Activated naive CD8-positive, alpha-beta T cell (primary cell): Measurements from ENCODE around the gene PHTF2.

ENCODE experiments used
- H3K27ac Mint-ChIP-seq: one replicate; pipeline ENCODE4 v1.8.0; 2021; ENCODE audit warnings: mixed read lengths
- H3K27me3 Mint-ChIP-seq: one replicate; pipeline ENCODE4 v1.8.0; 2021; ENCODE audit warnings: mixed read lengths
- H3K36me3 Mint-ChIP-seq: one replicate; pipeline ENCODE4 v1.8.0; 2021; ENCODE audit warnings: mixed read lengths
- H3K4me1 Mint-ChIP-seq: one replicate; pipeline ENCODE4 v1.8.0; 2021; ENCODE audit warnings: low read depth, mixed read lengths
- H3K4me3 Mint-ChIP-seq: one replicate; pipeline ENCODE4 v1.8.0; 2021; ENCODE audit warnings: mild to moderate bottlenecking, mixed read lengths
- H3K9me3 Mint-ChIP-seq: one replicate; pipeline ENCODE4 v1.8.0; 2021; ENCODE audit warnings: low read depth, mixed read lengths

The PHTF2 gene

GRCh38 chr7:77935652-77936348 lies 137.2 kb downstream of the PHTF2 start:
- H3K9me3 Mint-ChIP-seq: no peaks in the 10 kb centered on the region
- H3K36me3 Mint-ChIP-seq: no peaks in the 10 kb centered on the region
- peaks cover 6% of the 10 kb centered on the region for H3K4me1 Mint-ChIP-seq
- no peak overlapping the region for H3K4me3 Mint-ChIP-seq
- no peak overlapping the region for H3K27ac Mint-ChIP-seq
- H3K27me3 Mint-ChIP-seq: no peaks in the 10 kb centered on the region

- Mint-ChIP-seq H3K9me3 (no peaks in the 10 kb centered on the region), H3K36me3 (peaks cover 8% of the 10 kb centered on the region), H3K27ac (no peak overlapping the region), H3K4me3 (no peak overlapping the region), H3K4me1 (peaks cover 3% of the 10 kb centered on the region), H3K27me3 (no peaks in the 10 kb centered on the region)
Measured at GRCh38 chr7:77940647-77941046, 142.1 kb downstream of the PHTF2 start.

GRCh38 chr7:77942431-77942830 lies 143.9 kb downstream of the PHTF2 start:
- no peaks in the 10 kb centered on the region for H3K27me3 Mint-ChIP-seq
- peaks cover 8% of the 10 kb centered on the region for H3K36me3 Mint-ChIP-seq
- no peaks in the 10 kb centered on the region for H3K9me3 Mint-ChIP-seq
- no peaks in the 10 kb centered on the region for H3K4me1 Mint-ChIP-seq
- no peak overlapping the region for H3K27ac Mint-ChIP-seq
- H3K4me3 Mint-ChIP-seq: no peak overlapping the region

- H3K36me3 Mint-ChIP-seq: peaks cover 8% of the 10 kb centered on the region
- no peak overlapping the region for H3K4me3 Mint-ChIP-seq
- H3K4me1 Mint-ChIP-seq: no peaks in the 10 kb centered on the region
- H3K27me3 Mint-ChIP-seq: no peaks in the 10 kb centered on the region
- H3K27ac Mint-ChIP-seq: no peak overlapping the region
- no peaks in the 10 kb centered on the region for H3K9me3 Mint-ChIP-seq
Measured at GRCh38 chr7:77944183-77945182, 145.9 kb downstream of the PHTF2 start.

GRCh38 chr7:77950548-77950947 lies 152.0 kb downstream of the PHTF2 start:
- Mint-ChIP-seq H3K27ac (no peak overlapping the region), H3K4me3 (no peak overlapping the region), H3K27me3 (no peaks in the 10 kb centered on the region), H3K36me3 (peaks cover 7% of the 10 kb centered on the region), H3K9me3 (no peaks in the 10 kb centered on the region), H3K4me1 (no peaks in the 10 kb centered on the region)

GRCh38 chr7:77954773-77955555 lies 156.4 kb downstream of the PHTF2 start:
- Mint-ChIP-seq H3K36me3 (peaks cover 14% of the 10 kb centered on the region), H3K27me3 (no peaks in the 10 kb centered on the region)

GRCh38 chr7:77958436-77958835 lies 159.9 kb downstream of the PHTF2 start:
- H3K27ac Mint-ChIP-seq: no peak overlapping the region

More at GRCh38 chr7:77954773-77955555, 156.4 kb downstream of the PHTF2 start:
- no peak overlapping the region for H3K4me3 Mint-ChIP-seq
- H3K4me1 Mint-ChIP-seq: no peaks in the 10 kb centered on the region
- H3K9me3 Mint-ChIP-seq: no peaks in the 10 kb centered on the region
- H3K27ac Mint-ChIP-seq: no peak overlapping the region

GRCh38 chr7:77959080-77959479 lies 160.5 kb downstream of the PHTF2 start:
- no peak overlapping the region for H3K27ac Mint-ChIP-seq
- H3K36me3 Mint-ChIP-seq: peaks cover 12% of the 10 kb centered on the region
- H3K27me3 Mint-ChIP-seq: no peaks in the 10 kb centered on the region
- H3K4me3 Mint-ChIP-seq: no peak overlapping the region
- H3K4me1 Mint-ChIP-seq: no peaks in the 10 kb centered on the region
- no peaks in the 10 kb centered on the region for H3K9me3 Mint-ChIP-seq

More at GRCh38 chr7:77958436-77958835, 159.9 kb downstream of the PHTF2 start:
- H3K27me3 Mint-ChIP-seq: no peaks in the 10 kb centered on the region
- peaks cover 12% of the 10 kb centered on the region for H3K36me3 Mint-ChIP-seq
- no peaks in the 10 kb centered on the region for H3K9me3 Mint-ChIP-seq
- H3K4me3 Mint-ChIP-seq: no peak overlapping the region
- no peaks in the 10 kb centered on the region for H3K4me1 Mint-ChIP-seq

- no peaks in the 10 kb centered on the region for H3K9me3 Mint-ChIP-seq
- H3K4me3 Mint-ChIP-seq: no peak overlapping the region
- peaks cover 12% of the 10 kb centered on the region for H3K36me3 Mint-ChIP-seq
- H3K27me3 Mint-ChIP-seq: no peaks in the 10 kb centered on the region
- H3K4me1 Mint-ChIP-seq: no peaks in the 10 kb centered on the region
- H3K27ac Mint-ChIP-seq: no peak overlapping the region
Measured at GRCh38 chr7:77960336-77960735, 161.8 kb downstream of the PHTF2 start.

GRCh38 chr7:77967429-77967828 lies 168.9 kb downstream of the PHTF2 start:
- Mint-ChIP-seq H3K27ac (no peak overlapping the region), H3K4me3 (no peak overlapping the region), H3K4me1 (no peaks in the 10 kb centered on the region), H3K27me3 (no peaks in the 10 kb centered on the region), H3K9me3 (no peaks in the 10 kb centered on the region), H3K36me3 (peaks cover 5% of the 10 kb centered on the region)

GRCh38 chr7:77971726-77972125 lies 173.2 kb downstream of the PHTF2 start:
- Mint-ChIP-seq H3K4me1 (no peaks in the 10 kb centered on the region), H3K9me3 (no peaks in the 10 kb centered on the region), H3K4me3 (no peak overlapping the region), H3K27ac (no peak overlapping the region), H3K36me3 (peaks cover 2% of the 10 kb centered on the region), H3K27me3 (no peaks in the 10 kb centered on the region)

GRCh38 chr7:77975672-77976480 lies 177.3 kb downstream of the PHTF2 start:
- Mint-ChIP-seq H3K27ac (no peak overlapping the region), H3K27me3 (no peaks in the 10 kb centered on the region), H3K4me1 (no peaks in the 10 kb centered on the region), H3K4me3 (no peak overlapping the region), H3K36me3 (no peaks in the 10 kb centered on the region), H3K9me3 (no peaks in the 10 kb centered on the region)

- no peaks in the 10 kb centered on the region for H3K9me3 Mint-ChIP-seq
- no peaks in the 10 kb centered on the region for H3K36me3 Mint-ChIP-seq
- no peaks in the 10 kb centered on the region for H3K27me3 Mint-ChIP-seq
- no peak overlapping the region for H3K27ac Mint-ChIP-seq
- H3K4me3 Mint-ChIP-seq: no peak overlapping the region
- H3K4me1 Mint-ChIP-seq: peaks cover 2% of the 10 kb centered on the region
Measured at GRCh38 chr7:77979219-77979618, 180.6 kb downstream of the PHTF2 start.

- H3K27ac Mint-ChIP-seq: no peak overlapping the region
- H3K4me3 Mint-ChIP-seq: no peak overlapping the region
- peaks cover 2% of the 10 kb centered on the region for H3K4me1 Mint-ChIP-seq
- no peaks in the 10 kb centered on the region for H3K27me3 Mint-ChIP-seq
- H3K9me3 Mint-ChIP-seq: no peaks in the 10 kb centered on the region
- H3K36me3 Mint-ChIP-seq: no peaks in the 10 kb centered on the region
Measured at GRCh38 chr7:77980087-77980713, 181.6 kb downstream of the PHTF2 start.
